Activated CD4-positive, alpha-beta T cell treated with anti-CD3 and anti-CD28 coated beads for 24 hours (primary cell): ENCODE results near the gene PLA2G4E.

Source experiments
- DNase-seq, 2 donors: peaks; one replicate each; pipeline ENCODE4 v3.0.0-alpha.2; 2020; ENCODE audit warnings: low read depth in 2 of 2

PLA2G4E gene

DNA sequence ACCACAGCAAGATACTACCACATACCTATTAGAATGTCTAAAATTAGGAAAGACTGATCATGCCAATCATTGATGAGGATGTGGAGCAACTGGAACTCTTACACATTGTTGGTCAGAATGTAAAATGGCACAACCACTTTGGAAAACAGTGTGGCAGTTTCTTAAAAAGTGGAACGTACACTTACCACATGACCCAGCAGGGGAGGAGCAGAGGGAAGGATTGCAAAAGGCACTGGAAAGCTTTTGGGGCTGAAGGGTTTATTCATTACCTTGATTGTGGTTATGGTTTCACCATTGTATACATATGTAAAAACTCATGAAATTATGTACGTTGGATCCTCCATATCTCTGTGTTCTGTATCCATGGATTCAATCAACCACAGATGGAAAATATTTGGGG lies 45.2 kb downstream of the PLA2G4E start:
- DNase-seq: no peak

DNA sequence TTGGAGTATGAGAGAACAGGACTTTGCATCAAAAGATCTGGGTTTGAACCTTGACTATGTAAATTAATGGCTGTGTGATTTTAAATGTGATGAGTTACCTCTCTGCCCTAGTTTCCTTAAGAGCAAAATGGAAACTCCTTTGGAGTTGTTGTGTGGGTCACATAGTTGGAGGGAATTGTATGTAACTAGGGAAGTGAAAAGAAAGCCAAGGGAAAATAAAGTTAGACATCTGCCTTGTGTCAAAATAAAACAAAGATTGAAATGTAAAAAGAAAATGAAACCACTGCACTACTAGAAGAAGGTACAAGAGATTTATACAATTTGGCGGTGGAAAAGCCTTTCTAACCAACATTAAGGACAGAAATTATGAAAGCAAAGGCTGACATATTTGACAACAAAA lies 46.8 kb downstream of the PLA2G4E start:
- no peak for DNase-seq

DNA sequence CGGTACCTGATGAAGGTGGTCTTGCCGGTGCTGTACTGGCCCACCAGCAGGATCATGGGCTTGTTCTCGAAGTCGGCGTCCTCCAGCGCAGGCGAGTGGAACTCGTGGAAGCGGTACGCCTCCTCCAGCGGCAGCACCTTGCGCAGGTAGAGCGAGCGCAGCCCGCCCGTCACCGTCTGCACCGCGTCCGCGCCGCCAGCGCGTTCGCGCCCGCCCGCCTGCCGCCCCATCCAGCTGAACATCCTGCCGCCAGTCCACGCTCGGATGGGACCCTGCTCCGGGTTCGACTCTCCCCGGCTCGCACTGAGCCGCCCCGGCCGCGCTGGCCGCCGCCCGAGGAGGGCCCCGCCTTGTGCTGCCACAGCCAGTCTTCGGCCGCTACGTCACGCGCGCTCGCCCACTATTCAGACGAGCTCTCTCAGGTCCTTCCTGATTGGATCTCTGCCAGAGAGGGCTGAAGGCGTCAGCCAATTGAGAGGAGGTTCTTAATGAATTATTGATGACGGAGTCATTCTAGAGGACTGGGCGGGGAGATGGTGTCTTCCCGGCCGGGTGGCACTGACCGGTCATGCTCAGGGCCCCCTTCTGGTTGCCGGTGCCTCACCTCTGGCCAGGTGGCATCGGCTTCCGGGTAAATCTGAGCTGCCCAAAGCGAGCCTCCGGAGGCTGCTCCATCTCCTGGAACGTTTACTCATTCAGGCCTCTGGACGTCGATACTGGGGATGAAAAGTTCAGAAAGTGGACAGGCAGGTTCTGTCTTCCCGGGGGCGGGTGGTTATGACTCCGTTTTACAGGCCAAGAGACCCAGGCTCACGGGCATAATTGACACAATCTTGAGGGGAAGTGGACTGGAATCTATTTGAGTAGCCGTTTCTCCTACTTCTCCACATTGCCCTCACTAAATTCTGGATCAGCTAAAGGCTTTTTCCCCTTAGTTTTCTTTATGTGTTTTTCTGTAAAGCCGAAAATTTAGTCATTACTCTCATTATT lies 48.3 kb downstream of the PLA2G4E start, which contains the start of gene EHD4:
Gene EHD4, minus strand, starts transcription at position 305 of the 990 bp plus-strand sequence. Its CDS starts 63 bp downstream, at position 242.
- DNase-seq: peak; percentile 85 to 88

DNA sequence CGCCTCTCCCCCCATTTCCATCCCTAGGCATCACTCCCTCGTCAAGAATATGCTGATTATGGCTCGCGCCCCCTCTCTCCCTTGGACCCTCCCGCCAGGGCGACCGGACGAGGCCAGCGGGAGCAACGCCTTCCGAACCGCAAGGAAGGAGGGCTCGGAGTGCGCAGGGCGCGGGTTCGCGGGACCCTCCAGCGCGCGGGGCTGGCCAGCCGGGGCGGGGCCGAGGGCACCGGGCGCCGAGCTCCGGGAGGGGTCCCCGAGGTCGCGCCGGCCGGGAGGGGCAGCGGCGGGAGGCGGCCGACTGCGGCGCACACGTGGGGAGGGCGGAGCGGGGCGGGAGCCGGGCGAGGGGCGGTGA lies 49.0 kb downstream of the PLA2G4E start:
- no peak for DNase-seq

DNA sequence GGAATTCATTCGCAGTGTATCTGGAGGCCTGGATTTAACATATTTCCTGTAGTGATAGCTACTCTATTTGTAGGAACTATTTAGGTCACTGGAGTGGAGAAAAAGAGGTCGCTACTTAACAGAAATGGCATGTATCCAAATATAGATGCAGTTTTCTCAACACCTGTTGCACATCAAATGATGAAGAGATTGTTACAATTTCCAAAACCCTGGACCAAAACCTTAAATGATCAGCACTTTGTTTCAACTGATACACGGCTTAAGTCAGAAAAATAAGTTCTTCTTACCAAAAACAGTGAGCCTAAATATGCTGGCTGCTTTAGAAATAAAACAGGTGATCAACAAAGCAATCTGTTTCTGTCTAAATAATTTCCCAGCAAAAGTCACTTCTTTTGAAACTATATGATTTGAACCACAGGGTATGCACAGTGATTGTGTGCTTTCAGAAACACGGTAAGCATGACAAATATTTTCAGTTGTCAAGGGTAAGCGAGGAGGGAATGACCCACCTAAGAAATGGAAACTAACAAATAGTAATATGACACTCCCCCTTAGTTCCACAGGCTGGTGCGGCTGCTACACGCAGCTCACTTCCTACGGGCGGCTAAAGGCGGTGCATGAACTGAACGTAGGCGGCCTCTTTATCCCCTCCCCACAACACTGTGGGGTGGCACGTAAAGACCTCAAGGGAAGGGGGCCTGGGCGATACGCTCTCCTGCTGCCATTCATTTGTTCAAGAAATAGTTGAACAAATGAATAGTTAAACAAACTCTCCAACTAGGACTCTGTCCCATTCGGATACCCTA lies 49.5 kb downstream of the PLA2G4E start:
- DNase-seq: peak; percentile 50 to 56

DNA sequence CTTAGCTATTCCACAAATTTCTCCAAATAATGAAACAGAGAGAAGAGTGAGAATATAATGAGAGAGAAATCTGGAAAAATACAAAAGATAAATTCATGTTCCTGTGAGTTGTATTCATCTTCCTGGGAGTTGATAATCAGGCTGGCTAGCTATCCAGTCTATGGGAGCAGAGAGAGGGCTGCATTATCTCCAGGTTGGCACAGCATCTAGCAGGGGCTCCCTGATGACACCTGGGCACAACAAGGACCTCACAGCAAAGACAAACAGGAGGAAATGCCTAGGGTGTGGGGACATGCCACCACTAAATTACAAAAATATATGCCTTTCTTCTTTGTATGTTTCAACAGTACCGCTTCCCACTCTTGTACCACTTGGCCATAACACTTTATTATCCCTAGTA lies 50.4 kb downstream of the PLA2G4E start:
- no peak for DNase-seq

DNA sequence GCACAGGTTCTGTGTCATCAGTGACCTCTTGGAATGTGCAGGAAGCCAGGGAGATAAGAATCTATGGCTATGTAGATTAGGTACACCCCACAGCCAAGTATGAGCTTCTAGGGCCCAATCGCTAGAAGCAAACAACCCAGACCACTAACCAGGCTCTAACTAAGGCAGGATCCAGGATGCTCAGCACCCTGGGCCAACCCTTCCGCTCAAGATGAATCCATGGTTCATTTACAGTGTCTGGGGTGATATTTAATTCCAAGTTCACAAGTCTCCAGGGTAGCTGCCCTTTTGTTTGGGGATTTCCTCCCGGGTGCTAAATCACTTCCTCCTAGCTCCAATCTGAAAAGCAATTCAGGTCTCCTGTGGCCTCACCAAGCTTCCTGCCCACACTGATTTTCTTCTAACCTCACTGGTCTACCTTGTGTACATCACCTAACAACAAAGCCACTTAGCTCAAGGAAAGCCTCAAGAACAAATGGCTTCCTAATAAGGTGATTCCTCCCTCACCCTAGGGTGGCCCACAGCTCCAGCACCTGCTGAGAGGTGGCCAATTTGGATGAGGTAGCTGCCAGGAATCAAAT lies 50.9 kb downstream of the PLA2G4E start:
- no peak for DNase-seq

DNA sequence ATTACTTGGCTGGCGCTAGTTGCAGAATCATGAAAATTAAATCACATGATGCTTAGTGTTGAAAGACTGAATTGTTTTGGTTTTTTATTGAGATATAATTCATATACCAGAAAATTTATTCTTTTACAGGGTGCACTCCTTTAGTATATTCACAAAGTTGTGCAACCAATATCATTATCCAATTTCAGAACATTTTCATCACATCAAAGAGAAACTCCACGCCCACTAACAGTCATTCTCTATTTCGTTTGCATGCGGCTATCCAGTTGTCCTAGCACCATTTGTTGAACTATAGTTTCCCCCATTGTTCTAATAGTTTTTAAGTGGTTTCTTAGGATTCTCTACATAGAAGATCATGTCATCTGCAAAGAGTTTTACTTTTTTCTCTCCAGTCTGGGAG lies 52.1 kb downstream of the PLA2G4E start:
- no peak for DNase-seq

DNA sequence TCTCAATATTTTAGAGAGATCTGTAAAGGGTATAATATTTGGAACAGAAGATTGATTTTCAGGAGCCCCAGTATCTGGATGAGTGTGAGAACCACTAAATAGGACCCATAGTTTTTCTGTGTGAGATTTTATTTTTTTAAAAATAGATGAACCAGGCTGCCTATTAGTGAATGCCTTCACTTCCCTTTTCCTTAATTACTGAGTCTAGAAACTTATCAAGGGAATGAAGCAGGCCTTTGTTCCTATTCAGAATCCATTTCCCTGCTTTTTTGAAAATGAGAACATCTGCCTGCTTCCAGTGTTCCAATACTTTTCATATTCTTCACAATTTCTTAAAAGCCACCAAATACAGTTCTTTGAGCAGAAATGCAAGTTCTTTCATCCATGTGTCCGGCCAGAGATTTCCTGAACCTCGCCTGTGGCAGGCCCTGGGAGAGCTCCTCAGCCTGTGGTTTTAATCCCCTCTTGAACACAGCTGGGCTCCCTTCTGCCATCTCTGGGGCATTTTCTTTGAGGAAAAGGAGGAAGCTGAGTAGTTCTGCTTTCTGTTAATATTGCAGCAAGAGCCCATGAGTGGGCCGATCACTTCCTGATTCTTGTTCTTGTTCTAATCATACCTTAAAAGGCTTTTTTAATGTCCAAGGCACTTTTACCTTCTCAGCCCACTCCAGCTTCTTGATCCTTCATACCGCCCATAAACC lies 53.2 kb downstream of the PLA2G4E start:
- DNase-seq: no peak

DNA sequence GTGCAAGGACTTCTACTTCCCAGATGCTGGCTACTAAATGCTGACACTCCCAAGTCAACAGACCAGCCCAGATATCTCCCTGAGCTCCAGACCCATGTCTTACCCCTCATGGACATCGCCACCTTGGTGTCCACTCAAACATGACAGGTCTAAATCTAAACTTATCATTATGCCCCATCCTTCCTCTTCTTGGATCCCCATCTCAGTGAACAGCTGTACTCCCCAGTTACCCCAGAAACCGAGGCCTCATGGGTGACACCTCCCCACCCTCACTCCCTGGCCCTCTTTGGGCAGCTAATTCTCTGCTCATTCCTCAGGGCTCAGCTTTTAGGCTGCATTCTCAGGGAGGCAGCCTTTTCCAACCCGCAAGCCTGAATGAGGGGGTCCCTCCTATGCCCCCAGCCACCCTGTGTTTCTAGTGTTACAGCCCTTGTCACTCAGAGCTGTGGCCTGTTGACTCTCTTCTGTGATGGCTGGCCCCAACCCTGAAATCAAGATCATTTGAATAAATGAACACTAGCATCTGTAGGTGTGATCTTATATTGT lies 53.8 kb downstream of the PLA2G4E start:
- DNase-seq: no peak

DNA sequence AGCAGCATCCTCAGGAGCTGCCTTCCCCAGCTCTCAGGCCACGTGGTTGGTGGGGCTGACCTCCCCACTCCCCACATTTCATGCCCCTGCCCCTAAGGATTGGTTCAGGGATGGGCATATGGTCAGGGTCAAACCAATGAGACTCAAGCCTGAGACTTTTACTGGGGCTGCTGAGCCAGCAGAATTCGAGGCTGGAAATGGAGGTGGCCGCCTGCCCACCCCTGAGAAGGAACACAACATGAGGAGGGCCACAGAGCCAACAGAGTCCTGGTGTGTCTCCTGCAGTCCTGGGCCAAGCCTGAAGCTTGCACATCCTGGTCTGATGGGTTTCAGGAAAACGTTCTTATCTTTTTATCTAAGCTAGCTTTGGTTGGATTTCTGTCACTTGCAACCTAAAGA lies 54.4 kb downstream of the PLA2G4E start:
- DNase-seq: no peak

DNA sequence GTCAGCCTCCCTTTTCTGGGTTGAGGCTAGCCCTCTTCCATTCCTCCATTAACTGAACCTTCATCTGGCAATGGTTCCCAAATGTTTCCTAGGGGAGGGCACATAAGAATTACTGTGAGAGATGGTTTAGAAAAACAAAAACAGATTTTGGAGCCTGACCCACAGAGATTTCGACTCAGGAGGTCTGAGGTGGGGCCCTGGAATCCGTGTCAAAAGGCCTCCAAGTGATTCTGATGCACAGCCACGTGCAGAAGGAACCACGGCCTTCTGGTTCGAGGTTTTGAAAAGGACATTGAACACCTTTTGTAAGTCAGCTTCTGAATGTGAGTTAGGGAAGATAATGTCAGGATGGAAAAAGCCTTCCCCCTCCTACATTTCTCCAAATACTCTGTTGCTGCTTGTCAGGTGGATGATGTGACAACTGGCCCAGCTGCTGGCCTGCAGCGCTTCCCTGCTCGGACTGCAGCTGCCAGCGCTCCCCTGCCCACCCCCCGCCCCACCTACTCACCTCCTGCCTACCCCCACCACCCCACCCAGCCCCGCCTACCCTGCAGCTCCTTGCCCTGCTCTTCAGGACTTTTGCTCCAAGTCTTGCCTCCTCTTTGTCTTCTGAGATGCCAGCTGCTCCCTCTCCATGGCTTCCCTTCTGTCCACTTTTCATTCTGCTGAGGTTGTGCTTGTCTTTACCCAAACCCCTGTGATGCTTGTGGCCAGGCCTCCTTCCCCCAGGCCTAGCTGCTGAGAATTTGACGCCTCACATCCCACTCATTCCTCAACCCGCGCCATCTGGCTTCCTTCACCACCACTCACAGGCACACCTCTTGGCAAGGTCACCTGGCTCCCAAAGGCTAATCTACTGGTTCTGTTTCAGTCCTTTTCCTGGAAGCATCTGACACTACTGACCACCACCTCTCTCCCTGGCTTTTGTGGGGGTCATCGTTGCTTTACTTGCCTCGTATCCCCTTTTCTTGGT lies 55.1 kb downstream of the PLA2G4E start:
- DNase-seq: no peak

DNA sequence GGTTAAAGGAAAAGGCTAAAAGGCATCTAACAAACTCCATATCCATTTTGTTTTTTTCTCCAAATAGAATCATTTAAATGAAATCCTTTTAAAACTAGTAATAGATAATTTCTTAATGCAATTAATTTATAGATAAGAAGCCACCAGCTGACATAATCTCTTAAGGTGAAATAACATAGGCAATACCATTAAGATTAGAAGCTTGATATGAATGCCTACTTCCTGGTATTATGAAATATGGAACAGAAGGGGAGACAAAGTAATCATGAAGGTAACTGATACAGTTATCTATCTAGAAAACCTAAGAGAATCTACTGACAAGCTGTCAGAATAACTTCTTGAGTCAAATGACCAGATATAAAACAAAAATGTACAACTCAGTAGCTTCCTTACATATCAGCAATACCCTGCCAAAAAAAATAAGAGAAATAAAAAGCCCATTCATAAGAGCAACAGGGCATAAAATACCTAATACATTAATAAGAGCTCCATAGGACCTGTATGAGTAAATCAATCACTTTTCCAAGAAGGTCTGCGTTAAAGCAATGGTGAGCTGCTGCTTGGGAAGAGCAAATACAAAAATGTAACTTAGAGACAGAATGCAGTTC lies 59.1 kb downstream of the PLA2G4E start:
- DNase-seq: no peak

DNA sequence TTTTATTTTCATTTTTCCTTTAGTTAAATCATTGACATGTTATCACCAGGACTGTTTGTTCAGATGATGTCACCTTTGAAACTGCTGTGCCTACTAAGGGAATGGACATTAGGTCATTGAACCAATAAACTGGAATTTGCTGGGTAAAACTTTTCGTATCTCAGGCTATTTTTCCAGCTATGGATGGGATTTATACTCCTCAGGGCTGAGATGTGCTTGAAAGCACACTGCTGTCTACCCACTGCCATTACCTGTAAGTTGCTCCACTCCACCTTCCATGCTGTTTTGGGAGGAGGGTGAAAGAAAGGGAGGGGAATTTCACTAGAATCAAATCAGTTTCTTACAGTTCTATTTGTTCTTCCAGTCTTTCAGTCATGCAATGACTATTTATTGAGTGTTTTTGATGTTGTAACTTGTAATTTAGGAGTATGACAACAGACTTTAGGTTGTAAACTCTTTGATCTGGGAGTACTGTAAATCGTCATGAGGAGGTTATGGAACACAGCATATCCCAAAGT lies 59.8 kb downstream of the PLA2G4E start:
- DNase-seq: no peak

DNA sequence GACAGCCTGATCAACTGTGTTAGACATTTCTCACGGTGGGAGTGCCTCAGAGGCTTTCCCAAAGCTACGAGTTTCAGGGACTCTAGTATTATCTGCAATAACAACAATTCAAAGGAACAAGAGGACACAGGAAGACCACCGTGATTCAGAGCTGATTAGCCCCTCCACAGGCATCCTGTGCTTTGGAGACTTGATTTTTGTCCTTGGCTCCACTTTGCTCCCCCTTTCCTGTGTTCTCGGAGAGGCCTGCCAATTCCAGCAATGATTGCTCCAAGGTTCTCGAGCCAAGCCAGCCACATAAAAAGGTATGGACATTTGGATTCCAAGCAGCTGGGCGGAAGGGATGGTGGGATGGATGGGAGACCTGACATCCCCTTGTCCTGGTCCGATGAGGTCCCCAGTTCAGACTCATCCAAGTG lies 62.8 kb downstream of the PLA2G4E start:
- DNase-seq: no peak

DNA sequence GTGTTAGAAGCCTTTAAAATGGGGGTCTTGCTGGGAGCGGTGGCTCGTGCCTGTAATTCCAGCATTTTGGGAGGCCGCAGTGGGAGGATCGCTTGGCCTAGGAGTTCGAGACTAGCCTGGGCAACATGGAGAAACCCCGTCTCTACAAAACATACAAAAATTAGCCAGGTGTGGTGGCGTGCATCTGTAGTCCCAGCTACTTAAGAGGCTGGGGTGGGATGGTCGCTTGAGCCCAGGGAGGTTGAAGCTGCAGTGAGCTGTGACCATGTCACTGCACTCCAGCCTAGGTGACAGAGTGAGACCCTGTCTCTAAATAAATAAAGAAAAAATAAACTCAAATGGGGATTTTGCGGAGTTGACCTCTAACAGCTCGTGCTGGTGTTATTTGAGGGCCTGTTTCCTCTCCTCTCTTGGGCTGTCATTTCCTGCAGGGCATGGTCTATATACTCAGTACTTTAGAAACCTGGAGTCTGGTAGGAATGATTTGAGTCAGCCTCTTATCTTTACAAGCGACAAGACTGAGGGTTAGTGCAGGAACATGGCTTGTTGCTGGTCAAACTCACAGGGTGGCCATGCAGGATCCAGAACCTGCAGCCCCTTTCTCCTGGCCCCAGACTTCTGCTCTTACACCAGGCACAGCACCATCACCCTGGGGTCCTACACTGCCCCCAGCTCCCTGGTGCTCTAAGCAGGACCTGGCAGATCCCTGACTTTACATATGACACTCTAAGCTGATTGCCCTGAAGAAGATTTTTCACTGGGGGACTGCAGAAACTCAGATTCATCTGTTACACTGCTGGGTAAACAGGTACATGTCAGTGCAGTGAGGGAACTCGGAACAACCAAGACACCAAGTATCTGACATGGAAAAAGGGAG lies 63.6 kb downstream of the PLA2G4E start:
- DNase-seq: no peak

DNA sequence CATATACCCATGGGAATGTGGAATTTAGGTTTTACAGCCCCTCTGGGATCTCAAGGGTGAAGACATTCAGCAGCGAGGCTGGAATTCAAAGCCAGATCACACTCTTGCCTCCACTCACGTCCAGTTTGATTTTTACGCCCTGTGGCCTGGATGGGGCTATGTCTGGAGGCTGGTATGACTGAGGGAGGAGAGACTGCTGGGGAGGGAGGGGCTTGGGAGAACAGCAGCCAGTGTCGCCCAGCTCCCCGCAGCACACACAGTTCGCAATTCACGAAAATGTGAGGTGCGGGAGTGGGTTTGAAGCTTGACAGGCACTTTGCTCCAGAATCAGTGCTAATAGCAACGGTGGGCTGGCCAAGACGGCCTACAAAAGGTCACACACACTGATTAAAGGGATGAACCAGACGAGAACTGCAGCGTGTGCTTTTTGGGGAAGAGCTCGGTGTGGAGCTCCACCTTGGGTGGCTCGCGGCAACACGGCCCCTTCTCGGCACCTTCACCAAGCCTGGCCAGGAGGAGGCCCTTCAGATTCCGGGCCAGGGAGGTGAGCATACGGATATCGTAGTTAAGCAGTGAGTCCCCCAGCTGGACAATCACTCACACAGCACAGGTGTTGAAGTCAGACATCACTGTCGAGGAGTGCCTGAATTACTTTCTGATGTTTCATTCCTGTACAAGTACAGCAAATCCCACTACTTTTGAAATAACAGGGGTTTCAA lies 64.9 kb downstream of the PLA2G4E start:
- DNase-seq: no peak

DNA sequence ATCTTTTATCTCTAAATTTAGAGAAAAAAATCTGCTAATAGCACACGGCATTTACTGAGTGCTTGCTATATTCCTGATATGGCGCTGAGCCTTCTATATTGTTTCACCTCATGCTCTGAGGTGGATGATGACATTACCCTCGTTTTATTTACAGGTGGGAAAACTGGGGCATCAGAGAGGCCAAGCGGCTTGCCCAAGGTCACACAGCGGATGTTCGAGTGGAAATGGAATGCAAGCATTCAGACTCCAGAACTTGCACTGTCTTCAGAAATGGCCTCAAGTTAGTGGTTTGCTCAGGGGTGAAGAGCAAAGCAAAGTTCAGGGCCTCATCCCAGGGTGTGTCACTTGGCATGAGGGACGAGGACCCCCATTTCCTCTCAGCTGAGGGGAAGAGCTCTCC lies 65.7 kb downstream of the PLA2G4E start:
- no peak for DNase-seq
